Type B pancreatic cell (in vitro differentiated cells): ENCODE measurements around the gene CDK6. TPM values are rescaled to one million over a fixed set of nuclear protein-coding genes. Genes with fewer than 3 reads are reported as not detected.

Experiments used
- DNase-seq: peaks from one replicate; pipeline ENCODE4 v3.0.0; 2021; ENCODE audit warnings: mixed read lengths; ENCODE audit not compliant: unreplicated experiment; ENCODE audit errors: extremely low spot score
- H3K27ac Mint-ChIP-seq: 2 replicates; pipeline ENCODE4 v1.8.0; 2021; ENCODE audit warnings: mild to moderate bottlenecking, mixed read lengths
- H3K27me3 Mint-ChIP-seq: 2 replicates; pipeline ENCODE4 v1.8.0; 2021; ENCODE audit warnings: mixed read lengths
- H3K36me3 Mint-ChIP-seq: 2 replicates; pipeline ENCODE4 v1.8.0; 2021; ENCODE audit warnings: mixed read lengths
- H3K4me1 Mint-ChIP-seq: one replicate; pipeline ENCODE4 v1.8.0; 2021; ENCODE audit warnings: mixed read lengths; ENCODE audit not compliant: unreplicated experiment
- H3K4me3 Mint-ChIP-seq: 2 replicates; pipeline ENCODE4 v1.8.0; 2021; ENCODE audit warnings: mild to moderate bottlenecking, mixed read lengths
- H3K9me3 Mint-ChIP-seq: 2 replicates; pipeline ENCODE4 v1.8.0; 2021; ENCODE audit warnings: mixed read lengths
- CTCF ChIP-seq: fragments of 200-600 bp; sonication (generic); conservative IDR thresholded peaks from 2 replicates; pipeline ENCODE4 v1.5.0; 2021; ENCODE audit warnings: antibody characterized with exemption, mild to moderate bottlenecking
- total RNA-seq: library from RNA; stranded (reverse); gene quantifications from 2 replicates; pipeline ENCODE4 v1.2.1, GENCODE V29; 2021; ENCODE audit warnings: low replicate concordance

The CDK6 gene
- total RNA-seq, 1 donor from 2014 or later, result 68.5 TPM

GRCh38 chr7:92769394-92769699 lies 67.0 kb downstream of the CDK6 start:
- TF ChIP-seq CTCF, result no peak
- H3K36me3 Mint-ChIP-seq, result peaks cover 25% of the 10 kb centered on the region
- no peak for DNase-seq
- no peaks in the 10 kb centered on the region for H3K27me3 Mint-ChIP-seq
- H3K4me3 Mint-ChIP-seq, result no peak overlapping the region
- H3K4me1 Mint-ChIP-seq, result peaks cover 42% of the 10 kb centered on the region
- H3K9me3 Mint-ChIP-seq, result peaks cover 5% of the 10 kb centered on the region
- no peak overlapping the region for H3K27ac Mint-ChIP-seq

GRCh38 chr7:92768501-92769393 lies 67.6 kb downstream of the CDK6 start:
- H3K4me1 Mint-ChIP-seq, result peaks cover 42% of the 10 kb centered on the region
- DNase-seq, result no peak
- no peak for TF ChIP-seq CTCF
- H3K4me3 Mint-ChIP-seq, result peak overlapping the region; percentile 46
- H3K36me3 Mint-ChIP-seq, result peaks cover 25% of the 10 kb centered on the region
- peaks cover 5% of the 10 kb centered on the region for H3K9me3 Mint-ChIP-seq
- no peaks in the 10 kb centered on the region for H3K27me3 Mint-ChIP-seq
- H3K27ac Mint-ChIP-seq, result peak overlapping the region; percentile 79

- Mint-ChIP-seq H3K36me3 (peaks cover 16% of the 10 kb centered on the region), H3K27ac (peak overlapping the region; percentile 1), H3K27me3 (no peaks in the 10 kb centered on the region), H3K4me1 (peaks cover 46% of the 10 kb centered on the region), H3K9me3 (peaks cover 5% of the 10 kb centered on the region), H3K4me3 (no peak overlapping the region)
- TF ChIP-seq CTCF, result no peak
- DNase-seq, result no peak
These were observed 68.9 kb downstream of the CDK6 start for GRCh38 chr7:92767437-92767836.

- no peak for DNase-seq
- H3K27ac Mint-ChIP-seq, result peak overlapping the region; percentile 92
- H3K9me3 Mint-ChIP-seq, result peaks cover 5% of the 10 kb centered on the region
- no peak for TF ChIP-seq CTCF
- H3K36me3 Mint-ChIP-seq, result peaks cover 14% of the 10 kb centered on the region
- H3K4me1 Mint-ChIP-seq, result peaks cover 53% of the 10 kb centered on the region
- no peak overlapping the region for H3K4me3 Mint-ChIP-seq
- no peaks in the 10 kb centered on the region for H3K27me3 Mint-ChIP-seq
These were observed 69.8 kb downstream of the CDK6 start for GRCh38 chr7:92766461-92767003.

GRCh38 chr7:92765725-92766124 lies 70.6 kb downstream of the CDK6 start:
- H3K4me3 Mint-ChIP-seq, result peak overlapping the region; percentile 73
- H3K9me3 Mint-ChIP-seq, result peaks cover 5% of the 10 kb centered on the region
- no peak for DNase-seq
- no peak for TF ChIP-seq CTCF
- H3K4me1 Mint-ChIP-seq, result peaks cover 57% of the 10 kb centered on the region
- peaks cover 11% of the 10 kb centered on the region for H3K36me3 Mint-ChIP-seq
- H3K27ac Mint-ChIP-seq, result peak overlapping the region; percentile 92
- no peaks in the 10 kb centered on the region for H3K27me3 Mint-ChIP-seq
